ENCODE results near the gene C15orf39.

GRCh38 chr15:75204340-75205063 is 2.8 kb downstream of the C15orf39 start:
- TF ChIP-seq CTCF (IDR thresholded peaks at IDR 0.05): peak; percentile 91 to 98 (median 96)
- TF ChIP-seq POLR2A (IDR thresholded peaks at IDR 0.05): no peak
